A673 (cell line): ENCODE data around the gene MAP2K6.

ENCODE experiments used
- EZH2 ChIP-seq: fragments of 200-600 bp; sonication (generic); IDR thresholded peaks from 2 replicates; pipeline ENCODE4 v1.6.1; 2017; ENCODE audit warnings: borderline replicate concordance, low read depth, mild to moderate bottlenecking, mixed read lengths, antibody characterized with exemption, low read length; ENCODE audit not compliant: poor library complexity, severe bottlenecking
- TF ChIP-seq, protein P1 (sequence below): fragments of 300-800, 200-600 bp; sonication (generic); conservative IDR thresholded peaks from 2 replicates; pipeline ENCODE4 v1.5.1; 2017; ENCODE audit warnings: low read depth, mild to moderate bottlenecking, antibody characterized with exemption, low read length, moderate library complexity, mixed read lengths

DNA sequence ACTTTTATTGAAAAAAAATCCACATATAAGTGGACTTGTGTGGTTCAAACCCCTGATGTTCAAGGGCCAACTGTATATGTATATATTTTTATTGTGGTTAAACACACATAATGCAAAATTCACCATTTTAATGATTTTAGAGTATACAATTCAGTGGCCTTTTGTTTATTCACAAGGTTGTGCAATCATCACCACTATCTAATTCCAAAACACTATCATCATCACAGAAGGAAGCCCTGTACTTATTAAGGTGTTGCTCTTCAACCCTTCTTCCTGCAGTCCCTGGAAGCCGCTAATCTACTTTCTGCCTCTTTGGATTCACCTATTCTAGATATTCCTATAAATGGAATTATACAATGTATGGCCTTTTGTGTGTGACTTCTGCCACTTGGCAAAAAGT is 23.0 kb downstream of the MAP2K6 start:
- TF ChIP-seq, protein P1, sequence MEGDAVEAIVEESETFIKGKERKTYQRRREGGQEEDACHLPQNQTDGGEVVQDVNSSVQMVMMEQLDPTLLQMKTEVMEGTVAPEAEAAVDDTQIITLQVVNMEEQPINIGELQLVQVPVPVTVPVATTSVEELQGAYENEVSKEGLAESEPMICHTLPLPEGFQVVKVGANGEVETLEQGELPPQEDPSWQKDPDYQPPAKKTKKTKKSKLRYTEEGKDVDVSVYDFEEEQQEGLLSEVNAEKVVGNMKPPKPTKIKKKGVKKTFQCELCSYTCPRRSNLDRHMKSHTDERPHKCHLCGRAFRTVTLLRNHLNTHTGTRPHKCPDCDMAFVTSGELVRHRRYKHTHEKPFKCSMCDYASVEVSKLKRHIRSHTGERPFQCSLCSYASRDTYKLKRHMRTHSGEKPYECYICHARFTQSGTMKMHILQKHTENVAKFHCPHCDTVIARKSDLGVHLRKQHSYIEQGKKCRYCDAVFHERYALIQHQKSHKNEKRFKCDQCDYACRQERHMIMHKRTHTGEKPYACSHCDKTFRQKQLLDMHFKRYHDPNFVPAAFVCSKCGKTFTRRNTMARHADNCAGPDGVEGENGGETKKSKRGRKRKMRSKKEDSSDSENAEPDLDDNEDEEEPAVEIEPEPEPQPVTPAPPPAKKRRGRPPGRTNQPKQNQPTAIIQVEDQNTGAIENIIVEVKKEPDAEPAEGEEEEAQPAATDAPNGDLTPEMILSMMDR: no peak
- TF ChIP-seq EZH2: no peak
